ACC112 (cell line): ENCODE data around the gene HMCN1.

ENCODE experiments used
- H2AFZ ChIP-seq: fragments of 200-600 bp; sonication (generic); one replicate; pipeline ENCODE4 v1.6.0; 2017; ENCODE audit warnings: antibody characterized with exemption, low read length; ENCODE audit not compliant: unreplicated experiment
- H3K27ac ChIP-seq: fragments of 200-600 bp; sonication (generic); 2 replicates; pipeline ENCODE4 v1.5.1; 2014; ENCODE audit warnings: low read depth, mild to moderate bottlenecking, antibody characterized with exemption, low read length, moderate library complexity
- H3K27me3 ChIP-seq: fragments of 200-600 bp; sonication (generic); 2 replicates; pipeline ENCODE4 v1.6.1; 2014; ENCODE audit warnings: mild to moderate bottlenecking, antibody characterized with exemption, low read length, moderate library complexity, mixed read lengths; ENCODE audit not compliant: insufficient read depth
- H3K36me3 ChIP-seq: fragments of 200-600 bp; sonication (generic); 2 replicates; pipeline ENCODE4 v1.6.1; 2016; ENCODE audit warnings: mild to moderate bottlenecking, antibody characterized with exemption, low read length, moderate library complexity, mixed read lengths; ENCODE audit not compliant: insufficient read depth
- H3K4me1 ChIP-seq: fragments of 200-600 bp; sonication (generic); one replicate; pipeline ENCODE4 v1.6.1; 2016; ENCODE audit warnings: low read length, mixed read lengths; ENCODE audit not compliant: insufficient read depth, unreplicated experiment, control insufficient read depth
- H3K4me3 ChIP-seq: fragments of 200-600 bp; sonication (generic); 2 replicates; pipeline ENCODE4 v1.5.1; 2014; ENCODE audit warnings: mild to moderate bottlenecking, low read depth, low read length
- H3K79me2 ChIP-seq: fragments of 200-600 bp; sonication (generic); one replicate; pipeline ENCODE4 v1.6.0; 2016; ENCODE audit warnings: low read length; ENCODE audit not compliant: control insufficient read depth, unreplicated experiment, insufficient read depth

The HMCN1 gene

DNA sequence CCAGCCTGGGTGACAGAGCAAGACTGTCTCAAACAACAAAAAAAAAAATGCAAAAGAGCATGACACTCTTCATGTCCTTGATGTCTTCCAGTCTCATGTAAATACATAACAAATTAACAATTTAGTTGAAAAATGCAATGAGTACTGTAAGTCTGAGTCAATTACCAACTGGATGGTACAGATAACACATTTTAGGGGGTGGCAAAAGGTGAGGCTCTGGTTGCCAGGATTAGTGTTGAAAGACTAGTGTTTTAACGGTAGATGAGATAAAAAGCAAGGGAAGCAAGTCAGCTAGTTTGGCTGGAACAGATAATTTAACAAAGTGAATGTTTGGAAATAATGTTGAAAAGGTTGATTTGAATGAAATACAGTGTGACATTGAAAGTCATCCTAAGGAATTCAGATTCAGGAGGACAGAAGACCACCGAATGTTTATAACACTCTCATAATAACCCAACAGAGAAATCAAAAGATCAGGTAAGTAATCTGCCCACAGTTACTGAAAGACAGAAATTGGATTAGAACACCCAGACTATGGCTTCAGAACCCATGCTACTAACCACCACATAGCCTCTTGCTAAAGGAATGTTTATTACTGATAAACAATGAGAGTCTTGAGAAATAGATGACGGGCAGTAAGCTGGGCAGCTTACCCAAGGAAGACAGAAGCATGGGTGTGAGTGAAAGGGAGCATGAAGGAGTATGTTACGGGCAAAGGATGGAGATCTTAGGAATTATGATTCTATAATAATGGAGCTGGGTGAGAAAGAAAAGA is 312.4 kb downstream of the HMCN1 start:
- Histone ChIP-seq H3K4me3 (no peak overlapping the region), H2AFZ (no peak overlapping the region), H3K27me3 (no peaks in the 10 kb centered on the region), H3K79me2 (no peaks in the 10 kb centered on the region), H3K36me3 (no peaks in the 10 kb centered on the region), H3K27ac (no peak overlapping the region), H3K4me1 (peaks cover 10% of the 10 kb centered on the region)

DNA sequence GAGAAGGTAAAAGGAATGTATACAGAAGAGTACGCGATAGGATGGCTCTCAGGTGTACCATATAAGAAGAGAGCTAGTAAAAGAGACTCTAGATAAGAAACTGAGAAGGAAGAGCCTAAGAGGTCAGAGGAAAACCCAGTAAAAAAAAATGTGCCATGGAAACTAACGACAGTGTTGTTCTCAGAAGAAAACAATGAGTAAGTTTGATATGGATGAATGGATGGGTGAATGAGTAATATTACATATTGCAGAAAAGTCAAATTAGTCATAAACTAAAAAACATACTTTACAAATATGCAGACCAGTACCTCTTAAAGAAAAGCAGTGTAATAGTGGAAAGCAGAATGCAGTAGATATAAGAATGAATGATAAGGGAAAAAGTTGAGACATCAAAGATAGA is 316.2 kb downstream of the HMCN1 start:
- peaks cover 10% of the 10 kb centered on the region for H3K4me1 ChIP-seq
- no peaks in the 10 kb centered on the region for H3K27me3 ChIP-seq
- H2AFZ ChIP-seq, result no peak overlapping the region
- H3K4me3 ChIP-seq, result no peak overlapping the region
- peak overlapping the region; percentile 69 for H3K27ac ChIP-seq
- H3K79me2 ChIP-seq, result no peaks in the 10 kb centered on the region
- no peaks in the 10 kb centered on the region for H3K36me3 ChIP-seq

DNA sequence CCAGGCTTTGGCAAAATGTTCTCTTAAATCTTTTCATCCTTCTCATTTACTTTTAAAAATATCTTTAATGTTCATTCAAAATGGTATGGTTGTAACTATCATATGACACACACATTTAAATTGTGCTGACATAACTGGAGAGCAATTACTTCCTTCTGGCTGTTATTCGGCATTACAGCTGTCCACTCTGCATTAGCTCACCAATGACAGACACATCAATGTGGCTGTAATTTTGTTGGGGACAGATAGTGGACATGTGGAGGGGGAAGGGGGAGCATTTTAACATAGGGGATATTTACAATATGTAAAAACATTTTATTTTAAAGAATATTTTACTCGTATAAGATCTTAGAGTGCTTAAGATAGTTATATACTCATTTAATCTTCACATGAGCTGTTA is 319.8 kb downstream of the HMCN1 start:
- peaks cover 14% of the 10 kb centered on the region for H3K4me1 ChIP-seq
- no peaks in the 10 kb centered on the region for H3K27me3 ChIP-seq
- no peaks in the 10 kb centered on the region for H3K36me3 ChIP-seq
- no peak overlapping the region for H2AFZ ChIP-seq
- H3K4me3 ChIP-seq, result no peak overlapping the region
- no peaks in the 10 kb centered on the region for H3K79me2 ChIP-seq
- H3K27ac ChIP-seq, result no peak overlapping the region

DNA sequence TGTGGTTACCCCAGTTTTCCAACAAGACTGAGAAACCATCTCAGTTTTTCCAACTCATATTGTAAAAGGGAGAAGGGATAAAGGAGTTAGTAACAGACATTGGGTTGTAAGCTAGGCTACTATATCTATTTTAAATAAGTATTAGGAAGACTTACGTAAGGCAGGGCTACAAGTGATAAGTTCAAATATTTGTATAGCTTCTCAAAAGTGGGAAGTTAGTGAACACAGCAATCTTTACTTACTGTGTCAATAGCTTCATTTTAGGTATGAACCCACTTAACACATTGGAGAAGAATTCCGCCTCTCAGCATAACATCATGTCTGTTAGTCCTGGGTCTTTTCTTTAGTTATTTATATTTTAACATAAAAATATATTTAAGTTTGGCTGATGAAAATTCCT is 320.7 kb downstream of the HMCN1 start:
- no peaks in the 10 kb centered on the region for H3K27me3 ChIP-seq
- H3K4me3 ChIP-seq, result no peak overlapping the region
- peaks cover 22% of the 10 kb centered on the region for H3K4me1 ChIP-seq
- H3K79me2 ChIP-seq, result no peaks in the 10 kb centered on the region
- no peak overlapping the region for H2AFZ ChIP-seq
- no peaks in the 10 kb centered on the region for H3K36me3 ChIP-seq
- no peak overlapping the region for H3K27ac ChIP-seq

DNA sequence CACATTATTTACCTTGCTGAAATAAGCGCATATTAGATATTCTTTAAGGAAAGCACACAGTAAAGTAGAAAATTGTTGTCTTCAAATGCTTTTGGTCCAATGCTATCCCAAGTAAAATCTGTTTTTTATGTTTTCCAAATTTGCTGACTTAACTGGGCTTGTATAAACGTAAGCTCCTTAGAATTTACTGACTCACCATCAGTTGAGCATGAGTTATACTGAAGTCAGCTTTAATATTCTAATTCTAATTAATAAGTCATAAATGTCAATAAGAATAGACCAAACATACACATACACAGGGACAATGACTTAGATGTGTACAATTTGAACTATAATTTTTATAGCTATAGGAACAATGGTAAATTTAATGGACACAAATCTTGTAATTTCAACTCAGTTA is 321.7 kb downstream of the HMCN1 start:
- no peak overlapping the region for H2AFZ ChIP-seq
- H3K36me3 ChIP-seq, result no peaks in the 10 kb centered on the region
- peaks cover 15% of the 10 kb centered on the region for H3K4me1 ChIP-seq
- no peaks in the 10 kb centered on the region for H3K79me2 ChIP-seq
- no peaks in the 10 kb centered on the region for H3K27me3 ChIP-seq
- no peak overlapping the region for H3K4me3 ChIP-seq
- H3K27ac ChIP-seq, result no peak overlapping the region

DNA sequence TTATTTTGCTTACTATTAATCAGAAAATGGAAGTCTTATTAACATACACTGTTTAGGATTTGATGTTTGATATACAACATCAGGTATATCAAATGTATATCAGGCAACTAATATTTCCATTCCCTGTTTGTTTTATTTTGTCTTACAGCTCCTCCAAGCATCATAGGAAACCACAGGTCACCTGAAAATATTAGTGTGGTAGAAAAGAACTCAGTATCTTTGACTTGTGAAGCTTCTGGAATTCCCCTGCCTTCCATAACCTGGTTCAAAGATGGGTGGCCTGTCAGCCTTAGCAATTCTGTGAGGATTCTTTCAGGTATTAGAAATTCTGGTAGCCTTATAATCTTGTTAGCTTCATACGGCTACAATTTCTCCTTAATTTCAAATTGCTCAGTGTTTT is 322.9 kb downstream of the HMCN1 start:
- no peaks in the 10 kb centered on the region for H3K79me2 ChIP-seq
- H3K4me3 ChIP-seq, result no peak overlapping the region
- H3K36me3 ChIP-seq, result no peaks in the 10 kb centered on the region
- H3K4me1 ChIP-seq, result peaks cover 15% of the 10 kb centered on the region
- H2AFZ ChIP-seq, result no peak overlapping the region
- no peak overlapping the region for H3K27ac ChIP-seq
- H3K27me3 ChIP-seq, result no peaks in the 10 kb centered on the region

DNA sequence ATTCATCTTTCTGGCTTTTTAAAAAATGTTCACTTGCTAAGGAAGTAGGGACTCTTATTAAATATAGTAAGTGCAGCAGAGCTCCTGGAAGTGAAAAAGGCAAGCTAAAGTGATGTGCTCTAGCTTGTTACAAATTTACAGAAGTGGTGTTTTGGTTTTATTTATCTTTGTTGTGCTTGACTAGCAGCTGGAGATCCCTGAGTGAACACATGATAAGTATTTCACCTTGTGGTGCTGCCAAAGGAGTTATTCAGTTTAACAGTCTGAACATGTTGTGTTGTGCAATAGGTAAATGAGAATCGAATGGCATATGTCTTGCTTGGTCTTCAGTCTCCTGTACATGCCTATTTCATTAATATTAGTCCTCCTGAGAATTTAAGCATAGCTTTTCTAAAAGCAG is 325.1 kb downstream of the HMCN1 start:
- Histone ChIP-seq H2AFZ (no peak overlapping the region), H3K4me3 (no peak overlapping the region), H3K79me2 (no peaks in the 10 kb centered on the region), H3K36me3 (no peaks in the 10 kb centered on the region), H3K27ac (no peak overlapping the region), H3K4me1 (peaks cover 15% of the 10 kb centered on the region), H3K27me3 (no peaks in the 10 kb centered on the region)

DNA sequence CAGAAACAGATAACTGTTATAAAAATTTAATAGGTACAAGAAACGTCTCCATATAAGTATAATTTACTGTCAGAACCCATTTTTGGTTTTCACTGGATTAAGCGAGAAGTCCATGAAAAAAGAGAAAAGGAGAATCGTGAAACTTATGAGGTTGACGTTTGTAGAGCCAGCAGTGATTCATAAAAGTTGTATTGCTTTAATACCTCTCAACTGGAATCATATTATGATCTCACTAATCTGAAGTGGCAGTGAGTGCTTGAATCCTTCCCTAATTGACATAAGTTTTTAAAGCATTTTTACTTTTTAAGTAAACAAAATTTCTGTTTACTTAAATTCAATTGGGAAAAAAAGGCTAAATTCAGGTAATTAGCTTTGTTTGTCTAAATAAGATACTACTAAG is 325.6 kb downstream of the HMCN1 start:
- Histone ChIP-seq H3K79me2 (no peaks in the 10 kb centered on the region), H3K36me3 (no peaks in the 10 kb centered on the region), H3K4me3 (no peak overlapping the region), H3K4me1 (peaks cover 15% of the 10 kb centered on the region), H3K27ac (no peak overlapping the region), H3K27me3 (no peaks in the 10 kb centered on the region), H2AFZ (no peak overlapping the region)

DNA sequence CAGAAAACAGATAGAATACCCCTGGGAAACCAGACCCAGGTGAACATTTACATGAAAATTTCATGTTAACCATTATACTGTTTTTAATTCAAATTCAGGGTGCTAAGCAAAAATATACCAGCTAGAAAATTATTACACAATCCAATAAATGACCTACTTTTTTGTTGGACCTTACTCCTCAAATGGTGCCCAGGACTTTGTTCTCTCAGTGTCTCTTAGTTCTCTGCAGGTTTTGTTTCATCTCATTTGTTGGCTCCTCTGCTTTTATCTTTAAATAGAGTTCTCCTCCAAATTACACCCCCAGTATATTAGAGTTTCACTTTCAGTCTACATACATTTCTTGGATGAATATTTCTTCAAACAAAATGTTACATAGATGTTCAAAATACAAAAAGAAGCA is 326.0 kb downstream of the HMCN1 start:
- no peak overlapping the region for H3K27ac ChIP-seq
- H3K36me3 ChIP-seq, result no peaks in the 10 kb centered on the region
- no peaks in the 10 kb centered on the region for H3K79me2 ChIP-seq
- no peaks in the 10 kb centered on the region for H3K27me3 ChIP-seq
- no peak overlapping the region for H2AFZ ChIP-seq
- peaks cover 15% of the 10 kb centered on the region for H3K4me1 ChIP-seq
- no peak overlapping the region for H3K4me3 ChIP-seq

DNA sequence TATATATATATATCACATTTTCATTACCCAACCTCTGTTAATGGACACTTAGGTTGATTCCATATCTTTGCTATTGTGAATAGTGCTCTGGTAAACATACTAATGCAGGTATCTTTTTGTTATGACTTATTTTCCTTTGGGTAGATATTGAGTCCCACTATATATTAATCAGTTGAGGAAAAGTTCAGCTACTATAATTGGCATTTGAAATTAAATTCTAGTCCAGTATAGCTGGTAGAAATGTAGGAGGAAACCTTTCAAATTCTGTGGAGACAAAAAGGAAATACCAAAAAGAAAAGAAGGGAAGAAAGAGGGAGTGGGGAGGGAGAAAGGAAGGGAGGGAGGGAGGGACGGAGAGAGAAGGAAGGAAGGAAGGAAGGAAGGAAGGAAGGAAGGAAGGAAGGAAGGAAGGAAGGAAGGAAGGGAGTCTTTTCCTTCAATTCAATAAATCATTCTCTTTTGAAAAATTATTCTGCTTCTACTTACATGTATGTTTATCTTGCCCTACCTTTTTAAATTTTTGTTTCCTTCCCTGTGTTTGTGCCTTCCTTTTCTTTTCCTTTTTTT is 329.0 kb downstream of the HMCN1 start:
- H3K4me3 ChIP-seq, result no peak overlapping the region
- H3K27ac ChIP-seq, result no peak overlapping the region
- no peak overlapping the region for H2AFZ ChIP-seq
- peaks cover 11% of the 10 kb centered on the region for H3K4me1 ChIP-seq
- H3K36me3 ChIP-seq, result no peaks in the 10 kb centered on the region
- no peaks in the 10 kb centered on the region for H3K79me2 ChIP-seq
- H3K27me3 ChIP-seq, result no peaks in the 10 kb centered on the region

DNA sequence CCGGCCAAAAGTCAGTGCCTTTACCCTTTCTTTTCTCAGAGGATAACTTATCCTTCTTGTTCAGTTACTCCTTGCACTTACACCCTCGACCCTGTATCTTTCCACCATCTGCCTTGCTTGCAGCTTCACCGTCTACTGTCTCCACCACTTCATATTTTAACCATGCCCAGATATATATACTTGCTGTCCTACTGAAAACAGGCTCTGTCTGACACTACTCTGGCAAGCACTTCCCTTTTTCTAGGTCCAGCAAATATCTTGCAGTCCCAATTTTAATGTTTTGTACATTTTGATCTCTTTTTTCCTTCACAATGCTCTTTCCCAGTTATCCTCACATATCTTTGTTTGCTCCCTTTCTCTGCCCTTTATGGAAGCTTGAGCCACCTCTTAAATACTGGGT is 332.2 kb downstream of the HMCN1 start:
- no peak overlapping the region for H3K27ac ChIP-seq
- no peaks in the 10 kb centered on the region for H3K27me3 ChIP-seq
- no peaks in the 10 kb centered on the region for H3K79me2 ChIP-seq
- no peaks in the 10 kb centered on the region for H3K36me3 ChIP-seq
- no peak overlapping the region for H2AFZ ChIP-seq
- H3K4me1 ChIP-seq, result no peaks in the 10 kb centered on the region
- no peak overlapping the region for H3K4me3 ChIP-seq
